GM18517 (cell line): Measurements from ENCODE around the gene THOC7.

Experiments
- ATAC-seq: cut with Tn5 transposase; IDR thresholded peaks from one replicate; pipeline ENCODE4 v1.9.1; 2021; ENCODE audit warnings: mild to moderate bottlenecking, moderate library complexity; ENCODE audit not compliant: unreplicated experiment

Gene THOC7

GRCh38 chr3:63863150-63864007 lies at the start of gene THOC7, which contains the start of gene ATXN7:
Gene THOC7 (minus strand): TSS chr3:63863805. CDS start chr3:63863790, 15 bp downstream.
Gene ATXN7 (plus strand): TSS chr3:63863867. CDS start chr3:63912599, 48,732 bp downstream.
- ATAC-seq: peak; percentile 78

- ATAC-seq: peak; percentile 7
Measured at GRCh38 chr3:63912768-63913588, 49.4 kb upstream of the THOC7 start.

DNA sequence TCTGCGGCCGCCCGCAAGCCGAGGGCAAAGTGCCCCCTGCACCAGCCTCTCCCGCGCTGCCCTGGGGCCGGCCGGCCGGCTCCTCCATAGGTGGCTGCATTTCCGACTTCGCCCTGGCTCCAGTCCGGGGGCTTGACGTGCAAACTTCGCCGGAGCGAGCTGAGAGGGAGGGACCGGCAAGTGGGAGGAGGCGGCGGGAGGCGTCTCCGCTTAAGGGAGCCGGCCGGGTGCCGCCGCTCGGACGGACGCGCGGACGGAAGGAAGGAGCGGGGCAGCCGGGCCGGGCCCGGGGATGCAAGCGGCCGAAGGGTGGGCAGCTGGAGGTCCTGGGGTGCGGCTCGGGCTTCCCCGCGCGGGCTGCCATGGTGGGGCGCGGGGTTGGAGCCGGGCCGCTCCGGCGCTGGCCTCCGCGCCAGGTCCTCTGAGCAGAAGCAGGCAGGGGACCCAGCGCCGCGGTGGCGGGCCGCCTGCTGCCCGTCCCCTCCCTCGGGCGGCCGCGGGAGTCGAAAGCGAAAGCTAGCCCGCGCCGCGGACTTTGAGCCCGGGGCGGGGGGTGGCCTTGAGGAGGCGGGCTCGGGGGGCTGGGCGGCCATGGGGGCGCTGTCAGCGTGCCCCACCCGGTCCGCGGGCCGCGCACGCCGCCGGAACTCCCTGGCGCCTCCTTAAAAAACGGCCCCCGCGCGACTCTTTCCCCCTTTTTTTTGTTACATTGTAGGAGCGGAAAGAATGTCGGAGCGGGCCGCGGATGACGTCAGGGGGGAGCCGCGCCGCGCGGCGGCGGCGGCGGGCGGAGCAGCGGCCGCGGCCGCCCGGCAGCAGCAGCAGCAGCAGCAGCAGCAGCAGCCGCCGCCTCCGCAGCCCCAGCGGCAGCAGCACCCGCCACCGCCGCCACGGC lies 48.5 kb upstream of the THOC7 start, which contains the start of gene SCAANT1:
Gene SCAANT1, minus strand, starts transcription at position 511 of the 895 bp plus-strand sequence.
- peak; percentile 77 for ATAC-seq

DNA sequence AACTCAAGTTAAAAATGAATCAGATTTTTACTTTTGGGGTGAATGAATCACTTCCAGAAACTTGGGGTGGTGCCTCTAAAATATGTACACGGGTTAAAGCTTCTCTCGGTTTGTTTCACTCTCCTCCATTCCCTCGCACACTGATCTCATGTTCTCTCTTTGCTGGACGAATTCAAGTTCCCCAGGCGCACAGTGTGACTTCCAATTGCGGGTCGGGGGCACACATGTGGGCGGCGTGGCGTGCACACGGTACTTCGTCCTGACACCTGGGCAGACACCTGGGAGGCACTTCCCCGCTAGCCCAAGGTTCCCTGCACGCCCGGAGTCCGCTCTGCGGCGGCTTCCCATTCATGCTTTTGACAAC lies 47.9 kb upstream of the THOC7 start:
- ATAC-seq: no peak

DNA sequence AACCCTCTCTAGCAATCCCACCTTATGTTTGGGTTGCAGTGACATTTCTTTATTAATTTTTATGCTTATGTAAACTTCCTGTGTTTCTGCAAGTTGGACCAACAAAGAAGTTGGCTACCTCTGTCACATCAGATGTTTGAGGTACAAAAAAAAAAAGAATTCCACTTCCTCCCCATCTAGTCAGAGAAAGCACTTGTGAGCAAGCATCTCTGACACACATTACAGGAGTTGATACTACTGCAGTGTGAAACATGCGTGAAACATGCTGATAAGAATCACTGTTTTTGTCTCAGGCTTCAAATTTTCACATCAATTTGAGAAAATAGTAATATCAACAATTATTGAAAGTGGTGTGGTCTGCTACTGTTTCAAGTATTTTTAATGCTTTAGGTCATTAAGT lies 47.3 kb upstream of the THOC7 start:
- ATAC-seq: no peak

GRCh38 chr3:63910001-63910400 lies 46.4 kb upstream of the THOC7 start:
- ATAC-seq: no peak

- no peak for ATAC-seq
Measured at GRCh38 chr3:63909431-63909830, 45.8 kb upstream of the THOC7 start.

DNA sequence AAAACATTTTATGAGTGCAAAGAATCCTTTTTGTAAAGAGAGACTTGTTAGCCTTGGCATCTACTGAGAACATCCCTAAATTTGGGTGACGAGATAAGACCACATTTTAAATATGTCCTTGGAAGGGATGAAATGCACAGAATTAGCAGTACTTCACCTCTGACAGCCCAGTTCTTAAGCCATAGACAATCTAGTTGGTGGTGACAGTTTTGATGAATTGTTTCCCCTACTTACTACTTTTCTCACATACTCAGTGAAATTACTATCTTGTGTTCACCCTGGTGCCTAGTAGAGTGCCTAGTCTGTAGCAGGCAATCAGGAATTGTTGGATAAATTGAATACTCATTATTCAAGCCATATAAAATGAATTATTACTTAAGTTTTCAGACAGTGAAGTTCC lies 45.2 kb upstream of the THOC7 start:
- no peak for ATAC-seq

GRCh38 chr3:63908081-63908736 lies 44.6 kb upstream of the THOC7 start:
- no peak for ATAC-seq

DNA sequence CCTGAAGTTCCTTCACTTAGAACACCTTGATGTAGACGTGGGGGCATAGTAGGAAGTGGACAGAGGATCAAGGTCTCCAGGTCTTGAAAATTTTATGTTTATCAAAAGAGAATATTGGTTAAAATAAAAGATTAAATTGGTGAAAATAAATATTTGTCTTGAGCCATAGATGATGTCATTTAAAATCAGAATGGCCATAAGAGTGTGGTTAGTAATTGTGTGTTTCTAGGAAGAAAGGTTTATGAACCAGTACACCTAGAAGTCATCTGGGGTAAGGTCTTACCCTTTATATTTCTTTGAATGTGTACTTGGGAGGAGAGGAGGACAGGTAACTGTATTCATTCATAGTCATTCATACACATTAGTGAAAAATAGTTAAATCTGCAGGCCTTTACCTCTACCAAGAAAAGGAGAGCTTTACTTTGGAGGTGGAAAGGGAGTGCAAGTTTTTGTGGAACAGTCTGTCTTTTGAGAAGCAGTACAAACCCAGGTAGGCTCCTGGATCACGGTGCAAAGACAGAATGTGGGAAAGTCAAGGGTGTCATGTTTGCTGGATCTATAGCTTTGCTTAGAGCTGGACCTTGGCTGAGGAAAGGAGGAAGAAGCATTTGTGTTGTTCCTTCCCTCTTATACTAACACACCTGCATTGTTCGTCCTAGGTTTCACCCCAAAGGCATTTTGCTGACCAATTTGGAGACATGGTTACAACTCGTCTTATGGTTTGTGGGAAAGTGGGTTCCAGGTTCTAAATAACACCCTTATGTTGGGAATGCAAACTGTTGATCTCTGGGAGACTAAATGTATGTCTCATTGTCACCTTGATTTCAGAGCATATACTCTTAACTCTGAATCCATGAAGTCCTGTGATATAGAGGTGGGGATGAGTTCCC lies 42.4 kb upstream of the THOC7 start:
- ATAC-seq: no peak

DNA sequence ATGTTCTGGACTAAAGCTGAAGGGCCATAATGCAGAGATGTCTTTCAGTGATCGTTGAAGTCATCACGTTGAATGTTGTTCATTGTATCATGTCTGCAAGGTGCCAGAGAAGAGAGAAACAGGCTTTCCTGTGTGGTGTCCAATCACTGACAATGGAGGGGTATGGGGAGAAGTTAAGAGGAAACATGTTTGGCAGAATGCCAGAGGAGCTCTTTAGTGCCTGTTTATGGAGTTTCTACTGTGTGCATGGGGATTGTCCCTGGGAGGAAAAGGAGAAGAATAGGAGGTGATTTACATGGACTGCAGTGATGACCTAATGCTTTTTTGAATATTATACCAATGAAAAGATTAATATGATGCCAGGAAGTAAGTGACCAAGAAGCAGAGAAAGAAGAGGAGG lies 36.9 kb upstream of the THOC7 start:
- no peak for ATAC-seq

DNA sequence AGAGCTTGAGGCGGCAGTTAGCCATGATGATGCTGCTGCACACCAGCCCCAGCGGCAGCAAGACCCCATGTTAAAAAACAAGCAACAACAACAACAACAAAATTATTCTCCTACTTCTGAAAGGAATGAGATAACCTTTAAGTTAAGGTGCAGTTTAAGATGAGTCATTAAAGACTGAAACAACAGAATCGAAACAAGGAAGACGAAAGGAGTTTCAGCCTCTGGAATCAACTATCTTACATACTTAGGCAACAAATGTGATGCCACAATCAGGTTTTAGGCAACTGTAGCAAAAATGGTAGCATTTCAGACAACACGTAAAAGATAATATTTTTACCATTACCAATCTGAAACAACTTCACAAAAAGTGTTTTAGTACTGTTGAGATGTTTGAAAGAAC lies 36.4 kb upstream of the THOC7 start:
- ATAC-seq: no peak

DNA sequence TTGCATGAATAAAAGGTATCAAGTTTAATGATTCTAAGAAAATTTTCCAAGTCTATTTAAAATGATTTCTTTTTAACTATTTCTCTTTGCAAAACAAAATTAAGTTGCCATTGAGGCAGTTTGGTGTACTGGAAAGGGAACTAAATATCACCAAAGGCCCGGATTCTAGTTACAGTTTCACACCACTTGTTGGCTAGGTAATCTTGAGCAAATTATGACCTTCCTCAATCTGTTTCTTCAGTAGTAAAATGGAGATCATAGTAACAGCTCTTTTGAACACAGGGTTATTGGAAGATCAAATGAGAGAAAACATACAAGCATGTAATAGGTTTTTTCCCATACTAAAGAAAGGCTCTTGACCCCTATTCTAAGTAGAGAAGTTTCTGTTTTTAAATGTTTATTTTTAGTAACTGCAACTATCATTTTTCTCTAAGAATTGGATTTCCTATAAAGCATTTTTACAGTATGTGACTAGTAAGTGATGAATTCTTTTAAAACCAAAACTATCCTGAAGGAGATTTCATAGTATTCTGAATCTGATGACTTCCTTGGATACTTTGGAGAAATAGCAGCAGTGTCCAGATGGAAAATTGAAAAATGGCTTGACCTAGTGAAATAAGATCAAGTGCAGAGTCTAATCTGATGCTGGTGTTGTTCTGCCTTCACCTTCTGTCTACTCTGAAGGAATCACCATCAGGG lies 32.9 kb upstream of the THOC7 start:
- ATAC-seq: peak; percentile 81

DNA sequence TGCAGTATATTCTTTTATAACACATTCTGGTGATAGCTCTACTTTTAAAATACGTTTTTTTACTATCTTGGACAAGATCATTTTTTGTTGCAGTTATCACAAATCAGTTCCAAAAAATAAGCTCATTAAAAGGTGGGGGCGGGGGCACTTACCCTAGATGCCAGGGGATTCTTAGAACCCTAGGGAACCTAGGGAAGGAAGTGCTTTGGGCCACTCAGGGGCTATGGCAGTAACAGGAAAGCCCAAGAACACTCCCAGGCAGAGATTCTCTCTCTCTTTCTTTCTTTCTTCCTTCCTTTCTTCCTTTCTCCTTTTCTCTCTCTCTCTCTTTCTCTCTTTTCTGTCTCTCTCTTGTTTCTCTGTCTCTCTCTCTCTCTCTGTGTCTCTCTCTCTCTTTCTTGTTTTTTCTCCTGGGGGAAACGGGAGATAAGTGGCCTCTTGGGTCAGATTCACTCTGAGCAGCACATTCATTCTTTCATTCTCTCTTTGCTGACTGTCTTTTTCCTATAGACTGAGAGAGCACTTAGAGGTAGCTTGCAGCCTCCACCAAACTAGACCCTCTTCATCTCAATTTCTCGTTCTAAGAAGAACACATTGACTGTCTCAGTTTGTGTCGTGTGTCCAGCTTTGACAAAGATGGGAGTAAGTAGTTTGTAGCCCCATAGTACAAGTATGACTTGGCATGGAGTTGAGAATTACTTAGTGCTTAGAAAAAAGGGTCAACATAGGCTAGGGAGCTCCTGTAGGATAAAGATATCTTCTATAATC lies 32.0 kb upstream of the THOC7 start:
- no peak for ATAC-seq

DNA sequence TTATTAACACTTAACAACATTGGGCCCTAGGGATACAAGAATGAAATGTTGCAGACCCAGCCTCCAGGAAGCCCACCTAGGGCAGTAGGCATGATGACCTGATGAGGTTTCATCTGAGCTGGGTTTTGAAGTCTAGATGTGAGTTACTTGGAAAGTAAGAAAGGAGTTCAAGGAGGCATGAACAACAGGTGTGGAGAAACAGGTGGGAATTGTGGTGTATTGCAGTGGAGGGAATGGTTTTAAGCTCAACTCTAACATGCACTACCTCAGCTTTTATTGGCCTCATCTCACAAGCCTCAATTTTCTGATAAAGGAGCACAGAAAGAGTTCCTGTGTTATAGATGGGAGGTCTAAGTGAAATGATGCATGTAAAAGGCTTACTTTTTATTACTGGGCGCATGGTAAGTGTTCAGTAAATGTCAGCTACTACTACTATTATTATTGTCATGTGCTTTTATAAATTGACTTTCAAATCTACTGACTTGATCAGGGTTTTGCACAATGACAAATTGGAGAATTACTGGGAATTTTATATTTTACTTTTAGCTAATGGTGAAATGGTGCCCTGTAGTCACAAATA lies 29.3 kb upstream of the THOC7 start:
- no peak for ATAC-seq

- no peak for ATAC-seq
Measured at GRCh38 chr3:63891518-63891917, 27.9 kb upstream of the THOC7 start.

- ATAC-seq: no peak
Measured at GRCh38 chr3:63886858-63887257, 23.3 kb upstream of the THOC7 start.

- ATAC-seq: no peak
Measured at GRCh38 chr3:63880653-63881052, 17.0 kb upstream of the THOC7 start.
